Fibroblast of the aortic adventitia (primary cell): ENCODE measurements around the gene DMGDH. TPM values are rescaled to one million over a fixed set of nuclear protein-coding genes. Genes with fewer than 3 reads are reported as not detected.
"Not testable (repeated sequence)": the region's sequence is repeated elsewhere in the genome, so short reads cannot be mapped to it uniquely, and the experiment has no call there.

Experiments used
- DNase-seq: peaks from one replicate; pipeline ENCODE4 v3.0.0-alpha.2; 2010; ENCODE audit warnings: low read depth
- H3K4me3 ChIP-seq: 2 replicates; pipeline ENCODE4 v1.5.1; 2011; ENCODE audit warnings: low read depth, mild to moderate bottlenecking, control low read depth, low read length, moderate library complexity
- total RNA-seq: library from RNA; depleted of rRNA; stranded (reverse); fragments of >200 nt; gene quantifications from 2 replicates; pipeline ENCODE4 v1.2.3, GENCODE V29; 2012; ENCODE audit warnings: low replicate concordance
- TF ChIP-seq, protein P1 (sequence below): IDR thresholded peaks from 2 replicates; pipeline ENCODE4 v1.5.1; 2011; ENCODE audit warnings: mild to moderate bottlenecking, low read length, control low read depth, inconsistent platforms; ENCODE audit not compliant: insufficient read depth

Gene DMGDH
- total RNA-seq, 1 donor: 4.2 TPM

DNA sequence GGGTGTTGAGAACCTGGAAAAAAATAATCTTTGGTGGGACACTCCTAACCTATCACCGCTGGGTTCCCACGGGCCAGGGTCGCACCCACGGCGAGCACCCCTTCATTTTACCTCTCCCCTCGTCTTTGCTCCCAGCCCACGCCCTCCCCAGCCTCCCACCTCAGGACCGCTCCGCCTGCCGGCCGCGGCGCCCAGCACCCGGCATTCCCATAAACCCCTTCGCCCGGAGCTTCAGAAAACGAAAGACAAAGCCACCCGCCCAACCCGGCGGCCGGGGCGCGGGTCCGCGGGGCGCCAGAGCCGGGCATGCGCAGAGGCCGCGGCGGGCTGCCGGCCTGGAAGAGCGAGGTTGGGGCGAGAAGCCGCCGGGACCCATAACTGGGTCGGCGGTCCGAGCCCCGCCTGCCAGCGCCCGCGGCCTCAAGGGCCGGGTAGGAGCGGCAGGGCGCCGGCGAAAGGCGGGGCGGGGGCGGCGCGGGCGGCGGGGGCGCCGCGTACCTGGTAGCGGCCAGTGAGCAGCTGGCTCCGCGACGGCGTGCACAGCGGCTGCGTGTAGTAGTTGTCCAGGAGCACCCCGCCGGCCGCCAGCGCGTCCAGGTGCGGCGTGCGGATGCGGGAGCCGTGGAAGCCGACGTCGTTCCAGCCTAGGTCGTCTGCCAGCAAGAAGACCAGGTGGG lies 84.9 kb downstream of the DMGDH start:
- TF ChIP-seq, protein P1, sequence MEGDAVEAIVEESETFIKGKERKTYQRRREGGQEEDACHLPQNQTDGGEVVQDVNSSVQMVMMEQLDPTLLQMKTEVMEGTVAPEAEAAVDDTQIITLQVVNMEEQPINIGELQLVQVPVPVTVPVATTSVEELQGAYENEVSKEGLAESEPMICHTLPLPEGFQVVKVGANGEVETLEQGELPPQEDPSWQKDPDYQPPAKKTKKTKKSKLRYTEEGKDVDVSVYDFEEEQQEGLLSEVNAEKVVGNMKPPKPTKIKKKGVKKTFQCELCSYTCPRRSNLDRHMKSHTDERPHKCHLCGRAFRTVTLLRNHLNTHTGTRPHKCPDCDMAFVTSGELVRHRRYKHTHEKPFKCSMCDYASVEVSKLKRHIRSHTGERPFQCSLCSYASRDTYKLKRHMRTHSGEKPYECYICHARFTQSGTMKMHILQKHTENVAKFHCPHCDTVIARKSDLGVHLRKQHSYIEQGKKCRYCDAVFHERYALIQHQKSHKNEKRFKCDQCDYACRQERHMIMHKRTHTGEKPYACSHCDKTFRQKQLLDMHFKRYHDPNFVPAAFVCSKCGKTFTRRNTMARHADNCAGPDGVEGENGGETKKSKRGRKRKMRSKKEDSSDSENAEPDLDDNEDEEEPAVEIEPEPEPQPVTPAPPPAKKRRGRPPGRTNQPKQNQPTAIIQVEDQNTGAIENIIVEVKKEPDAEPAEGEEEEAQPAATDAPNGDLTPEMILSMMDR: peak; percentile 62
- H3K4me3 ChIP-seq: peak overlapping the region; percentile 80

DNA sequence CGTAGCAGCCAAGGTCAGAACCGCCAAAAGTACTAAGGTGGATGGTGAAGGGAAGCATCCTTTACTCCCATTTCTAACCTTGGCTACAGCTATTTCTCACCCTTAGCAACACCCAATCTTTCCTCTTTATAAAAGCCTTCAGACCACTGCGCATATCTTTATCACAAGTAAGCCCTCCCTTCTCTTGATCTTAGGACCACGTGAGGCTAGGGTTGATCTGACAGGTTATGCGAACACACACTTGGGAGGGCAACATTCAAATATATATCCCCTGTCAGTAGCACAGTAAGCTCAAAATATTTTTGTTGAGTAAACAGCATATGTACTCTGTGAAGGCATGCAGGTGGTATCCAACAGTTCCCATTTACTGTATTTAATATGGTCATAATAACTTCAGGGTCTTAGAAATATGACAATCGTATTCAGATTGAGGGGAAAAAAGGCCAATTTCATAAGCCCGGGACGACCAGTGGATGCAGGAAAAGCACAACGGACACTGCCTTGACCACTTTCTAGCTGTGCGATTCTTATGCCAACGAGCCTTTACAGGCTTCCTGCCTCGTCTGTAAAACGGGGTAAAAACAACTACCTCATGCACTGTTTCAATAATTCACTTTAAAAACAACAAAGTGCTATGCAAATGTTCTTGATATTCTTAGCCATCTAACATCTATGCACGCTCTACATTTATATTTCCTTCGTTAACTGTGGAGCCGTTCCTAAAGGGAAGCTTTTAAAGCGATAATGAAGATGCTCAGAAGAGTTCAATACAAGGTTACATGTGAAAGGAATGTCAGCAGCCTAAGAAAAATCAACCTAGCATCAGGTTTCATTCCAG lies 85.7 kb downstream of the DMGDH start:
- TF ChIP-seq, protein P1: no peak
- peak overlapping the region; percentile 80 for H3K4me3 ChIP-seq
- no peak for DNase-seq

More for the DNA sequence above, 84.9 kb downstream of the DMGDH start:
- DNase-seq: peak; percentile 73

DNA sequence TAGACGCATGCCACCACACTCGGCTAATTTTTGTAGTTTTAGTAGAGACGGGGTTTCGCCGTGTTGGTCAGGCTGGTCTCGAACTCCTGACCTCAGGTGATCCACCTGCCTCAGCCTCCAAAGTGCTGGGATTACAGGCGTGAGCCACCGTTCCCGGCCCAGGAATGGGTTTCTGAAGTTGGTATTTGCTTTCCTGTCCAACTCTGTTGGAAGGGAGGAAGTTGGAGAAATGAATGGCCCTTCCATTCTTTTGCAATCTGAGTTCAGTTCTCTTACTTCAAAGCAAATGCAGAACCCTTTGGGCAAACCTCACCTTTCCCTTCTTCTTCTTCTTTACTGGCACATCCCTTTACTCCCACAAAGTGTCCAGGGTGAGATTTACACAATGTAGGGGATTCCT lies 86.3 kb downstream of the DMGDH start:
- not testable (repeated sequence) for DNase-seq, H3K4me3 ChIP-seq

DNA sequence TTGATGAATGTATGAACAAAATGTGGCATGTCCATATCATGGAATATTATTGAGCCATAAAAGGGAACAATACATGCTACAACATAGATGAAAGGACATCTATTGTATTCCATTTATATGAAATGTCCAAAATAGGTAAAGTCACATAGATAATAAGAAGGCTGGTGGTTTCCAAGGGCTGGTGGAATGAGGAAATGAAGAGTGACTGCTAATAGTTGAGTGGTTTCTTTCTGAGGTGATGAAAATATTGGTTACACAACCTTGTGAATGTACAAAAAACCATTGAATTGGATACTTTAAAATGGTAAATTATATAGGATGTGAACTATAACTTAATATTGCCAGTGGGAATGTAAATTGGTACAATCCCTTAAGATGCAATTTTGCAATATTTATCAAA lies 89.6 kb downstream of the DMGDH start:
- H3K4me3 ChIP-seq: no peak overlapping the region
- DNase-seq: no peak
- TF ChIP-seq, protein P1: no peak

DNA sequence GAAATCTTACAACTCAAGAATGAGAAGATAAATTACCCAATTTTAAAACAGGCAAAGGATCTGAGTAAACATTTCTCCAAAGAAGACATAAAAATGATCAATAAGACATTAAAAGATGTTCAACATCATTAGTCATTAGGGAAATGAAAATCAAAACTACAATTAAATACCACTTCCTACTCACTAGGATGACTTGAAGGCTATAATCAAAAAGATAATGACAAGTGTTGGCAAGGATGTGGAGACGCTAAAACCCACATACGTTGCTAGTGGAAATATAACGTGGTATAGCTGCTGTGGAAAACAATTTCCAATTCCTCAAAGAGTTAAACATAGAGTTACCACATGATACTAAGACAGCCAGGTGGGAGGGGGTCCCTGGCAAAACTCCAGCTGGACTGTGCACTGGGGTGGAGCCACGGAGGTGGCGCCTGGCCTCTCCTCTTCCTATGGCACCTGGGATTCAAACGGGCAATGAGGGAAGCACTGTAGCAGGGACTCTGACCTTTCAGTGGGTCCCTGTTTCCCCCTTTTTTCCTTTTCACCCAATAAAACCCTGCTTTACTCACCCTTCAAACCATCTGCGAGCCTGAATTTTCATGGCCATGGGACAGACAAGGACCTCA lies 90.2 kb downstream of the DMGDH start:
- DNase-seq: no peak
- no peak overlapping the region for H3K4me3 ChIP-seq
- TF ChIP-seq, protein P1: no peak

DNA sequence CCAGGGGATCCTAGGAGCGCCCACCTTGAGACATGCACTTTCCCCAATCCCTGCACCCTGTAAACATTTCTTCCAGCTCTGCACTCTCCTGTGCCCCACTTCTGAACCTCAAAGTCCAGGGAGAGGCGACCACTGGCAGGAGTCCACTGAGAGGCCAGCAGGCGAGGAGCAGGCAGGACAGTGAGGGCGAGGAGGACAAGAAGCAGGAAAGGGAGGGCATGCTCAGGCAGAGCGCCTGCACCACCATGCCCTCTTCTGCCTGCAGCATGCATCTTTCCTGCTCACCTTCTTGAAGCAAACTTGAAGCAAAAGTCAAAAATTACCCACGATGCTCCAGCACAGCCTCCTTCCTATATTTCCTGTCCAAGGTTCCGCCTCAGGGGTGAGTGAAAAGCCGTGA lies 94.4 kb downstream of the DMGDH start:
- DNase-seq: no peak
- TF ChIP-seq, protein P1: no peak
- no peak overlapping the region for H3K4me3 ChIP-seq

DNA sequence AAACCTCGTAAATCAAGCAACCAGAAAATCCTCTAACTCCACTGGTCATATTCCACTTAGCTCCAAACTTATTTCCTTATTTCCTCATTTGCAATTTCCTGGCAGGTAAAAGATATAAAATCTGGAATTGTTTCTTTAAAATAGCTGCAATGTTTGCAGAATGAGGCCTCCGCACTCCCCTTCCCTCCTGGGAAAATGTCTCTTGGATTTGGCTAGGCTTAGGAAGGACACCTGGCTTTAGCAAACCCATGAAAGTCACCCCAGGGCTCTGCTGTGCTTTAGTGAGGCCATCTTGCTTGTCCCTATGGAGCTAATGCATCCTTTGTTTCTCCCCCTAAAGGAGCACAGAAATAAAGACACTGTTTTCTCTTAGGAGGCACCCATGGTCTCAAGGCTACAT lies 94.9 kb downstream of the DMGDH start:
- no peak overlapping the region for H3K4me3 ChIP-seq
- TF ChIP-seq, protein P1: no peak
- no peak for DNase-seq
